Stimulated activated CD8-positive, alpha-beta memory T cell treated with anti-CD3 and anti-CD28 coated beads, Interleukin-15, amount 100 ng/mL, for 1 hour (primary cell): Measurements from ENCODE around the gene AKAP8L.
"Not testable (repeated sequence)": the region's sequence is repeated elsewhere in the genome, so short reads cannot be mapped to it uniquely, and the experiment has no call there.

Source experiments
- DNase-seq: peaks from one replicate; pipeline ENCODE4 v3.0.0-alpha.2; 2020; ENCODE audit warnings: low read depth

AKAP8L gene

DNA sequence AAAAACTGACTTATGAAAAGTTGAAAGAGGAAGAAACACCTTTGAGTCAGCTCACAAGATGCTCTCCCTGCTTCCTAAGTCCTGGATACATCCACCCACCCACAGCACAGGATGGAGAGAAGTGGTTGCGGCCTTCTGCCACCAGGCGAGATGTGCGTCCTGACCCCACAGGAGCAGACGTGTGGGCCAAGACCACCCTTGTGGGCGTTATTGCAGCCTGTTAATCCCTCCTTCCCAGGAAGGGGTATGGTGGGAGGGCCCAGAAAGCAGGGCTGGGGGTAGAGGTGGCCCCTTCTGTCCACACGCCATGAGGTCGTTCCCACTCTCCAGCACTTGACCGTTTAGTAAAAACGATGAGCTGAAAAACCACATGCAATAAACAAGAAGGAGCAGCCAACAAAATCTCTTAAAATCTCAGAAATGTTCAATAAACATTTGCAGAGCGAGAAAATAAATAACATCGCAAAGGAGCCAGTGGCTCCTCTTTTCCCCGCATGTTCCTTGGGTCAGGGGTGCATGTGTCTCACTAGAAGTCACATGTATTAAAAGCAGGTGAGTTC is 2.4 kb upstream of the AKAP8L start:
- DNase-seq, result no peak

DNA sequence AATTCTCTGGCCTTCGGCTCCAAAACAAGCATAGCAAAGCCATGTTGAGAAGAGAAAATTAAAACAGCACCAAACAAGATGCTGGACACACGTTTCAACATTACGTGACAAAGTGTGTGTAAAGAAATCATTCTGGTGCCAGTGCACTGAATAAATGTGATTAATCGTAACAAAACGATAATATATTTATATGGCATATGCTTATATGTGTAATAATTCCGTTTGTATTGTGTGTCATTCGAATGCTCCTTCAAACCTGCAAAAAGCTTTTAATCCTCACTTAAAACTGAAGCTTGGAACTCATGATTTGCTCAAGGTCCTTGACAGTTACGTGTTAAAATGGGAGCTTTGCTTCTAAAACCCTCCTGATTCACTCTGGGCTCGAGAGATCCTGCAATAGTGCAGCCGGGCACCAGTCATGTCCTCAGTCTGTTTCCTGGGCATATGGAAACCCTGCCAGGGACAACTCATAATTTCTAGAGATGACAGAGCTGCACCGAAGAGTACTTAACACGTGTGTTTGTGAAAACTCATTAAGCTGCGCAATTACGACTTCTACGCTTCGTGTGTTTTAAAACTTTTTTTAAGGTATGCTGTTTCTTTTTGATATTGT is 731 bp upstream of the AKAP8L start:
- no peak for DNase-seq

DNA sequence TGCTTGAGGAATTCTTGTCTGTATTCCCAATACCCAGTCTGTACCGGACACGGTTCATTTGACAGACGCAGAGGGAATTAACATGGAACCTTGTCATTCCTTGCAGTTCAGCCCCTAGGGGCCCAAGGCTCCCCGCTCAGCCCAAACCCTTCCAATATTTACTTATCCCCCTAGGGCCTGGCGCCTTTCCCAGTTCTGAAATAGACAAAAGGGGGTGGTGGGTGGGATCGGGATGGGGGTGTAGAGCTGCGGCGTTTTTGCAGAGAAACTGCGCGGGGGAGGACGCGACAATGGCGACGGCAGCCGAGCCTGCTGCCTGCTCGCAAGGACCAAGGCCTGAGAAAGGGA is 583 bp downstream of the AKAP8L start:
- no peak for DNase-seq

DNA sequence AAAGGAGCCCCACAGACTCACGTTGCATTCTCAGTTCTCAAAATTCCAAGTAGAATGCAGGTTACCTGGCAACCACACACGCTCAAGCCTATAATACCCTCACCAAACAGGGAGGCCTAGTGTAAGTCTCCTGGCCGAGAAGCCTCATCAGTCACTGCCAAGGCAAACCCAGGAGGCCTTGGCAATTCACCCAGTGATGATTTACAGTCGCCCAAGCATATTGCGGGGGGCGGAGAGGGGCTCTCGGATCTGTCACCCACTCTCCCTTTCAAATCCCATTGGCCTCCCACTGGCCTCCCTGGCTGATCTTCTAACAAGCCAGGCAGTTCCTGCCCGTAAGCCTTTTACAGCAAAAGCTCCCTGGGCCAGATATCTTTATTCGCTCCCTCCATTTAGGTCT is 1.1 kb downstream of the AKAP8L start:
- no peak for DNase-seq

DNA sequence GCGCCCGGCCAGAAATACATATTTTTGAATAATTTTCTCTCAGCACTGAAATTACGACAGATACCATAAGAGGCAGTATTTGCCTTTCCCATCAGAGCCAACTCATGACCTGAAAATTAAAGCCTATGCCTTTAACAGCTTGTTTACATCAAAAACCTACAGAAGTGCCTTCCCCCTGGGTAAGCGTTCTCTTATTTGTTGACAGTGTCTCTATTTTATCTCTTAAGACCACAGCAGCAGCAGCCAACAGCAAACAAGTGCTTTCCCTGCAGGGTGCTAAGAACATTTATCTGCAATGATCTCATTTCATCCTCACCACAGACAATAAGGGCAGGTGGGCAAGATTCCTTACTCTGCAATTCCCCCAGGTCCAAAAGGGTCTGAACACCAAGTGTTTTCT is 6.0 kb downstream of the AKAP8L start:
- no peak for DNase-seq

DNA sequence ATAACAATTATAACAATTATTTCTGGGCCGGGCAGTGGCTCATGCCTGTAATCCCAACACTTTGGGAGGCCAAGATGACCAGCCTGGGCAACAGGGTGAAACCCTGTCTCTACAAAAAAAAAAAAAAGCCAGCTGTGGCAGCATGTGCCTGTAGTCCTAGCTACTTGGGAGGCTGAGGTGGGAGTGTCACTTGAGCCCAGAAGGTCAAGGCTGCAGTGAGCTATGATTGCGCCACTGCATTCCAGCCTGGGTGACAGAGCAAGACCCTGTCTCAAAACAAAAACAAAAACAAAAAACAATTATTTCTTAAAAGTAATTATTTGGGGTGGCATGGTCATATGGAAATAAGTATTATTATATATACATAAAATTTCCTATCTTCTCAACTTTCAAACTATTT is 7.4 kb downstream of the AKAP8L start:
- DNase-seq, result not testable (repeated sequence)

DNA sequence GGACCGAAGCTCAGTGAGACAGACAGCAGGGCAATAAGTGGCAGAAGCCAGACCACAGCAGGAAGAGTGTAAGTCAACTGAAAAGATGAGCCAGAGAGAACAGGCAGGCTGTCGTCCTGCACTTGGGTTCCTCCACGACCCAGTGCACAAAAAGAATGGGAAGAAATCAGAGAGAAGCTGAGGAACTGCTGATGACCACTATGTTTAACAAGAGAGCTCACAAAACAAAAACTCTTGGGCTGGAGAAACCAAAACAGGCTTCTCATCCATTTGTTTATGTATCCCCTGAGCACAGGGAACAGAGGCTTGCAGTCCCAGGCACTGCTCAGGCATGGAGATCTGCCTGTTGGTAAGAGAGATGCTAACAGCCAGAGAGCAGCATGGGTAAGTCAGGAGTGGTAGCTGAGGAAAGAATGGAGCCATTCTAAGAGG is 14.0 kb downstream of the AKAP8L start:
- DNase-seq, result no peak

DNA sequence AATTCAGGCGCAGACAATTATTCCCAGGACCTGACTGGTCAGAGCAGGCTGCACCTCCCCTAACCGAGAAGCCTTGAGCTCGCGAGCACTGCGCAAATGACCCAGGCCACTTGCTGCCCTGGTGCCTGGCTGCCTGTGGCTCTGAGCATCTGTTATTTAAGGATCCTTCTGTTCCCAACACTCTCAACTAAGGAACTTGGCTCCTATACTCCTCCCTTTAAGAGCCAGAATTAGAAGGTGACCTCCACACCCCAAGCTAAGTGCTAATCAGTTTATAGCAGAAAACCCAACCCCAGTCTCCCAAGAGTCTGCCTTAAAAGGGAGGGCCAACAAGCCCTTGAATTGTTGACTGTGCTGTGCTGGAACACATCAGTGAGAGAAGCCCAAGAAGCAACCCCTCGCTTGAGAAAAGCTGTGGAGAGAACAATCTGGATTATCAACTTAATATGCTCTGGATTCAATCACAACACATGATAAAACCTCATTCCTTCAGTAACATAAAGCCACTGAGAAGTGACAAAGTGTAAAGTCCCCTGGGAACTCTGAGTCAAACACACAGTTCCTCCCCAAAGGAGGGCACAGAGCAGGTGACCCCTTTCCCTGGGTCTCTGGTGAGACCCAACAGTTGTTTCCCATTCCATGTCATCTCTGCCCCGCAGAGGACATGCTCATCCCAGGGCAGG is 14.6 kb downstream of the AKAP8L start:
- DNase-seq, result no peak

DNA sequence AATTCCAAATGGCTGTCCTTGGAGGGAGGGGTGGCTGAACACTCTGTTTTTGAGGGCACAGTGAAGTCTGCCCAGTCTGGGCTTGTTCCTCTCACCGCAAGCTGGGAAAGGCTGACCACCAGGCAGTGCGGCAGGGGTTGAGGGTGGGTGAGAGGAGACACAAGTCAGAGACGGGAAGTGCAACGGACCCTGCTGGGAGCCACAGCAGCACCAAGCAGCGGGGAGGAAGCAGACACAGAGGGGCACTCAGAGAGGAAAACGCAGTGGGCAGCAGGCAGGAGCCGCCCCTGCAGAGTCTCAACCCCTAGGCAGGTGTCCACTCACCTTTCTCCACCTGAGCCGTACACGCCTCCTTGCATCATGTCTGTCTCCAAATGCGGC is 15.6 kb downstream of the AKAP8L start:
- DNase-seq, result no peak

DNA sequence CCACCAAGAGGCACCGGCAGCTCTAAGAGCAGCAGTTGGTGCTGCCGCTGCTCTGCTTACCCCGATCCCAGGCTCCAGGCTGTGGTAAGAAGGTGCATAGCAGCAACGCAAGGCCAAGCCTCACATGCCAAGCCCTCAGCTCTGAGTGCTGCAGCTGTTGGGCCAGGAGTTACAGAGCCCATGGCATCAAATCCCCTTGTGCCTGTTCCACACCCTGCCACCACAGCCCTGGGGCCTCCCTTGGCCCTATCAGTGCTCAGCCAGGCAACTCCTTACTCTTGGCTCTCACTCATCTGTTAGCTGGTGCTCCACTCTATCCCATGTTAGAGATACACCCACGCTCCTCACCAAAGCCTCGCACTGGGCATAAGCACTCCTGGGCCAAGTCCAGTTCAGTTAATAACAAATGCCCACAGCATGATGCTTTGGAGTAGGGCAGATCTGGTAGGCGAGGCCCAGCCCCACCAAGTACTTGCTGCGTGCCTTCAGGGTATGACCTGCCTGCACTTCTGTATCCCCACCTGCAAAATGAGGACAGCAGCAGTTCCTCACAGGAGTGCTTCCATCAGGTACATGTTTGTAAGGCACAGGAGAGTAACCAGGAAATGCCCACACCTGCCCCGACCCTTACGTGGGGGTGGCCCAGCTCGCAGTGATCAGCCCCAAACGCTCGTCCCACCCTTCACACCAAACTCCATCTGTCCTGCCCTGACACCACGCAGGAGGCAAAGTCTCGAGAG is 16.2 kb downstream of the AKAP8L start:
- DNase-seq, result no peak

DNA sequence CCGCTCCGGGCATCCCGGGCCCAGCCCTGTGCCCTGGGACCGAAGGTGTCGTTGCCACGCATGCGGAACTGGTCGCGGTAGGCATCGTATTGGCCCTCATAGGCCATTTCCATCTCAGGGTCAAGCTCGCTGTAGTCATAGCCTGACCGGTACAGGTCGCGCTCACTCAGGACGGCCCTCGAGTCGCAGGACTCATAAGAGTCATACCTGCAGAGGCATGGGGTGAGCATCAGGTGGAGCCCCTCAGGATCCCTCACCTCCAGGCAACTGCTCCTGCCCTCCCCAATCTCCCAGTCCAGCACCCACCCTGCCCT is 17.4 kb downstream of the AKAP8L start:
- no peak for DNase-seq

DNA sequence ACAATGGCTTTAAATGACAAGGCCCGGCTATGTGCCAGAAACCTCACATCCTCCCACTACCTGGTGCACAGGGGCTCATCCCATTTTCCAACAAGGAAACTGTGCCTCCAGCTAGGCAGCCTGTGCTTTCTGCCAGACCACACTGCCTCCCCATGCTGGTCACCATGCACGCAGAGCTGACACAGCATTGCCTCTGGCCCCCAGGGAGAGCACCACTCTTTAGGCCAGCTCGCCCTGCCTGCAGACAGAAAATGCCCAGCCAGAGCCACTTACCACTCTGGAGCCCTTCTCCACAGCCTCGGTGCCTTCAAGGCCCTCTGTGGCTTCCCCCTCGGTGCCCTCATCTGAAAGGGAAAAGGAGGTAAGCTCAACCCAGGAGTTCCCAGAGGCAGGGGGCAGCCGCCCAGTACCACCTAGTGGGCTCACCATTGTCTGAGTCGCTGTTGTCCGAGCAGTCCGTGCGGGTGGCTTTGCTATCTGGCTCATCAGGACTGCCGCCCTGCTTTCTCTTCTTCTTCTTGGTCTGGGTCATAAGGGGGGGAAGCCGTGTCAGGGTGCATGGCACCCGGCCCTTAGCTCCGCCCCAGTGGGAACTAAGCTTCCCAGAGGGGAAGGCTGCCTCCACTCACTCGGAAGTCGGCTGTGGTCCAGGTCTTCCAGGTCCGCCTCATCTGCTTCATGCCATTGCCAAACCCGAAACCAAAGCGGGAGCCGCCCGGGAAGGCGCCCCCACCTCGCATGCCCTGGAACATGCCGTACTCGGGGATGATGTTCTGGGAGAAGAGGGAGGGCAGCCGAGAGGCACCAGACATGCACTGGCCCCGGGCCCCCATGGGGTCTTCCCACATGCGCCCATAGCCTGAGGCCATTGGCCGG is 18.0 kb downstream of the AKAP8L start:
- DNase-seq, result no peak

DNA sequence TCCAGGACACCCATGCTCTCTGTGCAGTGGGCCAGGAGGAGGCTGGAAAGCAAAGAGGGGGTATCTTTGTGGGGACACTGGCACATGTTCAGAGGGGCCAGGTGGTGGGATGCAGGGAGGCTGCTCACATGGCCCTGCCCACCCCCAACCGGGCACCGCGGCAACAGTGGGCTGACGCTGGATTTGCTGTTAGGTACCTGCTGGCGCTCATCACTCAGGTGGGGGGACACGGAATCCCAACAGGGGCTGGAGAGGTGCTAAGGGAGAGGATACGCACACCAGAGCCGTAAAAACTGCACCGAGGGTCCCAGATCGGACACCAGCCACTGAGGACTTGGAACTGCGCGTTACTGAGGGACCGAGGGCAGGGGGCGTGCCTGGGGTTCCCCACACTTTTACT is 19.2 kb downstream of the AKAP8L start:
- no peak for DNase-seq

DNA sequence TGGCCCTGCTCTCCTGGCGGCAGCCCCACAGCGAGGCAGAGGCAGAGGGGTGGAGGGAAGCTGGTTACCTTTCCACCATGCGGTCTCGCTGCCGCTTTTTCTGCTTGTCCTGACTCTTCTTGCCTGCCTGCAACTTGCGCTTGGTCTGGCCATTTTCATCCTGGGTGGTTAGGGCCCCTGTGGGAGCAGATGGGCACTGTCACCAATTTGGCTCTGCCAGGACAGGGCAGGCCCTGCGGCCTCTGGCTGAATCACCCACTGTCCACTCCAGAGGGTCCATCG is 19.6 kb downstream of the AKAP8L start:
- no peak for DNase-seq

DNA sequence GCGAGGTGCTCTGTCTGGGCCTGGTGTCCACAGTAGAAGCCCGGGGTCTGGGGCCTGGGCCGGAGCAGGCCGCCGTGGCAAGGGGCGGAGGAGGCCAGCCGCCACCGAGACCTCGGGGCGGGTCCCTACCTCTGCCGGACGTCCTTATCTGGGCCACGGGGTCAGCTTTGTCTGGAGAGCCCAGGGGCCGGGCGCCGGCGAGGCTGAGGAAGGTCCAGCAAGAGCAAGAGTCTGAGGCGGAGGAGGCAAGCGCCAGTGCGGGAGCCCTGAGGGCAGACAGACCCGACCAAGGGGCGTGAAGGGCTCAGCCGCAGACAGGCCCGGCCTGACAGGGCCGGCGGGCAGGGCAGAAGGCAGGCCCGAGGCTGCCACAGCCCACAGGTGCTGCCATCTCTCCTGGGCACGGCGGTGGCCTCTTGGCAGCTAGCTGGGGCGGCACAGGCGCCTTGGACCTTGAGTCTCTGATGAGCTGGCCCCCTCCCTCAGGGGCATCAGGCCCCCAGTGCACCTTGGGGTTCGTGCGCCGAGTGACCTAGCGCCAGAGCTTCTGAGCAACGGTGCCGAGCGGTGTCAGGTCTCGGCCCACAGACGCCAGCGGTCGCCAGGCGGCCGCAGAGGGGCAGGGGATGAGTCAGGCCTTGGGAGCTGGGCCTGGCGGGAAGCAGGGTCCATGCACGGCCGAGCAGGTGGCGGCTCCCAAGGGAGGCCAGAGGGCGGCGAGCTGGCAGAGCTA is 20.1 kb downstream of the AKAP8L start:
- DNase-seq, result no peak

DNA sequence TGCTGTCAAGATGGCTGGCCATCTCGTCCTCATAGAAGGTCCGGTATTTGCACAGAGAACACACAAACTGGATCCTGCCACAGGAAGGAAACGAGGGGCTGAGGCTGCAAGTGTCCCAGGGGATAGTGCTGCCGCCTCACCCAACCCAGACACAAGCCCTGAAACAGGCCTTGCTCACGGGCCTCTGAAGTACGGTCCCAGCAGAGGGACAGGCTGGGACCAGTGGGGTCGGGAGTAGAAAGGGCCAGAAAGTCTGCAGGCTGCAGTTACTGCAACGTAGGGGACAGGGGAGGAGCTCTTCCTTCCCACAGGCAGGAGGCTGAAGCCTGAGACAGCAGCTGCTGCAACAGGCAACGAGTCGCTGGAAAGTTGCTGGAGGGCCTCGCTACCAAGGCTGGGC is 21.0 kb downstream of the AKAP8L start:
- DNase-seq, result no peak

DNA sequence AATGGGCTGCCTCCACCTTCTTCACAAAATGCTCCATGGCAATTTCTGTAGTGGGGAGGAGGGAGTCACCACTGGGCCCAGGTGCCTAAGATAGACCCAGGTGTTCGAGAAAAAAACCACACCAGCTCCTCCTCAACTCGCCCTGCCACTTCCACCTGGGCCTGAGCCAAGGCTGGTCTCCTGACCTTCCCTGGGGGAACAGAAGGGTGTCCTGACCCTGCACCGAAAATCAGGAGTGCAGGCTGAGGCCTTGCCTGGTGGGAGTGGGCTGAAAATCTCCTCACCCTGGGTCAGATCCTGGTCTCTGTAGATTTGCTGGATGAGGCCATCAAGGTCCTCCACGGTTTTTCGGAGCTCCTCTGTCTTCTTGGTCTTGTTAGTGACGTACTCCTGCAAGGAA is 21.6 kb downstream of the AKAP8L start:
- DNase-seq, result no peak

DNA sequence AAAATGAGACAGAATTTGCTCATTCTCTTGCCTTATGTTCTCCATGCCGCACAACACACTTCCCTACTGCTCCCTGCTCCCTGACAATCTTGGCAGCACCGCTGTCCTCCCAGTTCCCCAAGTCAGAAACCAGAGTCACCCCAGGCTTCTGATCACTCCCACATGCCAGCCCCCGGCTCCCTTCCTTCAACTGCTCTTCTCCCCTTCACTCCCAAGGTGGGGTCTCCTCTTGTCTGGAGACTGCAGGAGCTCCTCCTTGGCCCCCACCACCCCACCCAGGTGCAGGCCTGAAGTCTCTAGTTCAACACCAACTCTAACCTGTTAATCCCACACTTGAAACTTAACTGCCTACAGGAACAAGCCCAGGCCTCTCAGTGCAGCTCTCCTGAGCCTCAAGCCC is 22.4 kb downstream of the AKAP8L start:
- DNase-seq, result no peak

DNA sequence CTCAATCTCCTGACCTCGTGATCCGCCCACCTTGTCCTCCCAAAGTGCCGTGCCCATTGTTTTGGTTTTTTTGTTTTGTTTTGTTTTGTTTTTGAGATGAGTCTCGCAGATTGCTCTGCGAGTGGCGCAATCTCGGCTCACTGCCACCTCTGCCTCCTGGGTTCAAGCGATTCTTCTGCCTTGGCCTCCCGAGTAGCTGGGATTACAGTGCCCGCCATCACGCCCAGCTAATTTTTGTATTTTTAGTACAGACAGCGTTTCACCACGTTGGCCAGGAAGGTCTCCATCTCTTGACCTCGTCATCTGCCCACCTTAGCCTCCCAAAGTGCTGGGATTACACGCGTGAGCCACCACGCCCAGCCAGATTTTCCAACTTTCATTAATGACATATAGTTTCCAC is 23.5 kb downstream of the AKAP8L start:
- not testable (repeated sequence) for DNase-seq

DNA sequence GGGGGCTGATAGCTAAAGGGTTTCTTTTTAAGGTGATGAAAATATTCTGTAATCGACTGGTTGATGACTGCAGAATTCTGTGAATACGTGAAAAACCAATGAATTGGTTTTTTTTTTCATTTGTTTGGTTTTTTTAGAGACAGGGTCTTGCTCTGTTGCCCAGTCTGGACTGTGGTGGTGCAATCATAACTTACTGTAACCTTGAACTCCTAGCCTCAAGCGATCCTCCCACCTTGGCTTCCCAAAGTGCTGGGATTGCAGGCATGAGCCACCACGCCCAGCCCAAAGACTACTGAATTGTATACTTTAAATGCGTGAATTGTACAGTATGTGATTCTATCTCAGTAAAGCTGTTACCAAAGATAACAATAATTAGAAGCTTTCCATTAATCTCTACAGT is 24.4 kb downstream of the AKAP8L start:
- no peak for DNase-seq

DNA sequence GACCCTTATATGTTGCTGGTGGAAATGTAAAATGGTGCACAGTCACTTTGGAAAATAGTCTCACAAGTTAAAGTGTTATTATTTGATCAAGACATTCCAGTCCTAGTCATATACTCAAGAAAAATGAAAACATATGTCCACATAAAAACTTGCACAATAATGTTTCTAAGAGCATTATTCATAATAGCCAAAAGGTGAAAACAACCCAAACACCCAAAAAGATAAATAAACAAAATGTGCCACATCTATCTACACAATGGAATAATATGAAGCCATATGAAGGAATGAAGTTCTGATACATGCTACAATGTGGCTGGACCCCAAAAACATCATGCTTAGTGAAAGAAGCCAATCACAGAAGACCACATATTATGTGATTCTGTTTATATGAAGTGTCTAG is 24.8 kb downstream of the AKAP8L start:
- DNase-seq, result no peak

DNA sequence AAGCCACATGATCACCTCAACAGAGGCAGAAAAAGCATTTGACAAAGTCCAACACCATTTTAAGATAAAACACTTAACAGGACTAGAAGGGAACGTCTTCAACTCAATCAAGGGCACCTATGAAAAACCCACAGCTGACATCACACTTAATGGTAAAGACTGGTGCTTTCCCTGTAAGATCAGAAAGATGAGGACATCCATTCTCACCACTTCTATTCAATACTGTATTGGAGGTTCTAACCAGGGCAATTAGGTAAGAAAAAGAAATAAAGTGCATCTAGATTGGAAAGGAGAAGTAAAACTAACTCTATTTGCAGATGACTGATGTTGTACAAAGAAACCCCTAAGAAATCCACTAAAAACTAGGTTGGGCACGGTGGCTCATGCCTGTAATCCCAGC is 28.0 kb downstream of the AKAP8L start:
- no peak for DNase-seq
